HG03521 (cell line): ENCODE results near the gene LRRC49.
A peak's percentile ranks its signal among the peaks of the same experiment; 100 is the strongest.
"Not testable (repeated sequence)": the region's sequence is repeated elsewhere in the genome, so short reads cannot be mapped to it uniquely, and the experiment has no call there.

ENCODE experiments used
- ATAC-seq: cut with Tn5 transposase; IDR thresholded peaks from one replicate; pipeline ENCODE4 v1.9.1; 2021; ENCODE audit warnings: mild to moderate bottlenecking, moderate library complexity; ENCODE audit not compliant: unreplicated experiment

The LRRC49 gene, protein sequence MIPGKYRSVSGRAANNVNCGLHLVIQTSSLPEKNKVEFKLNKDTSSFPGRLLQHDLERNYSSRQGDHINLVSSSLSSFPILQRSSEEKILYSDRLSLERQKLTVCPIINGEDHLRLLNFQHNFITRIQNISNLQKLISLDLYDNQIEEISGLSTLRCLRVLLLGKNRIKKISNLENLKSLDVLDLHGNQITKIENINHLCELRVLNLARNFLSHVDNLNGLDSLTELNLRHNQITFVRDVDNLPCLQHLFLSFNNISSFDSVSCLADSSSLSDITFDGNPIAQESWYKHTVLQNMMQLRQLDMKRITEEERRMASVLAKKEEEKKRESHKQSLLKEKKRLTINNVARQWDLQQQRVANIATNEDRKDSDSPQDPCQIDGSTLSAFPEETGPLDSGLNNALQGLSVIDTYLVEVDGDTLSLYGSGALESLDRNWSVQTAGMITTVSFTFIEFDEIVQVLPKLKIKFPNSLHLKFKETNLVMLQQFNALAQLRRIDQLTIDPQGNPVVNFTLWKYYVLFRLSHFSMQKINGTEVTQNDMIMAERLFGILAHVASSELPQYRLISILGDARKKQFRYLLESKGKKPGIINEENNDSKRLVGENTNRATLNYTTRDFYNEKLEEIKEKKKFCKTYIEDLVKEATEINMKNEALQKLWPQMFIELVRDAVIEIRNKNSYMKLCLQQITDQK

DNA sequence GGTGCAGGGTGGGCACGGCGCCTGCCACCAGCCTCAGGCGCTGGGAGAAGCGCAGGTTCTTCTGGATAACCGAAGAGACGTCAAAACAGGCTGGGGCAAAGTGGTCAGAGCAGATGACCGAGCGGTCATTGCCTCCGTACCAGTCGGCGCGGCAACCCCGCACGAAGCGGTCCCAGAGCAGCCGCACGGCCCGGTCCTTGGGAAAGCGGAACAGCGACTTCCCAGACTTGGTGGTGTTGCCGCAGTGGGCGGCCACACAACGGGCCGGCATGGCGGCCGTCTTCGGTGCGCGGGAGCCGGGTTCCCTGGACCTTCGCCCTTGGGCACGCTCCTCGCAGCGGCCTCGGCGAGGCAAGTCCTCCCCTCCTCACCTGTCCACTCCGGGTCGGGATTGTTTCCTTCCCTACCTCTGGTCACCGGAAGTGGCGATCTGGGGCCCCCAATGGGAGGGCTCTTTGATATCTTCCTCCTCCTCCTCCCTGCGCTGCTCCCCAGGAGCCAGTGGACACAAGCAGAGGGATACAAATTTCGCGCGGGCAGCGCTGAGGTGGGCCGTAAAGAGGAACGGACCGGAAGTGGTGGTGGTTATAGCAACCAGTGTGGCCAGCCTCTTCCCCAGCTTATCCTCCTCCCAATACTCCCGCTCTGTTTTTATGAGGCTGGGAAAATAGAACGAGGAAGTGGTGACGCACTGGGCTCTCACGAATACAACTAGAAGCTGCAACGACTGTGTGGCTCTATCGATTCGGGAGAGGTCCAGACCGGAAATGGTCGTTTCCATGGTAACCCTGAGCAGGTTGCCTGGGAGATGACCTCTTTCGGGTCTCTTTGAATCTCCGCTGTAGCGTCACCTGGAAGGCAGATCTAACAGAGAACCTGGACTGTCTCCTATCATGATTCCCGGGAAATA, at the start of gene LRRC49, which contains the start of gene THAP10:
TSS of gene LRRC49 (plus strand) at position 825 of the 910 bp plus-strand sequence. CDS start at position 894, 69 bp downstream.
TSS of gene THAP10 (minus strand) at position 432 of the 910 bp plus-strand sequence. CDS start at position 271, 161 bp downstream.
- ATAC-seq: peak; percentile 79

- no peak for ATAC-seq
Measured at GRCh38 chr15:70845602-70846360, 46.8 kb upstream of the LRRC49 start.

DNA sequence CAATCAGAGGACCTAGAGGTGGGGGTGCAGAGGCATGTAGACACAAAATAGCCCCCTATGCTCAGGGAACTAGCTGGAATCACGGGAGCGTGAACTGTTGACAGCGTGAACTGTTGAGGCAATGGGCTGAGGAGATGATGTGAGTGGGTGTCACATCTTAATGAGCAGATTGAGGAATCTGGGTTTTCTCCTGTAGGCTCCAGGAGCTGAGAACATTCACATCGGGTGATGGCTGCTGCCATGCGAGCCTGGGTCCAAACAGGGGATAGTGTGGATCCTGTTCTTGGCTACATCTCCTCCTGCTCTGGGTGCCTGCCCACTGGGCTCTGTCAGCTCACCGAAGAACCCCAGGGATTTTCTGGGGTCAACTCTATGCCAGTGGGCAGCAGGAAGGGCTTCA, 40.7 kb upstream of the LRRC49 start:
- ATAC-seq: no peak

- ATAC-seq: no peak
Measured at GRCh38 chr15:70852501-70853317, 39.9 kb upstream of the LRRC49 start.

DNA sequence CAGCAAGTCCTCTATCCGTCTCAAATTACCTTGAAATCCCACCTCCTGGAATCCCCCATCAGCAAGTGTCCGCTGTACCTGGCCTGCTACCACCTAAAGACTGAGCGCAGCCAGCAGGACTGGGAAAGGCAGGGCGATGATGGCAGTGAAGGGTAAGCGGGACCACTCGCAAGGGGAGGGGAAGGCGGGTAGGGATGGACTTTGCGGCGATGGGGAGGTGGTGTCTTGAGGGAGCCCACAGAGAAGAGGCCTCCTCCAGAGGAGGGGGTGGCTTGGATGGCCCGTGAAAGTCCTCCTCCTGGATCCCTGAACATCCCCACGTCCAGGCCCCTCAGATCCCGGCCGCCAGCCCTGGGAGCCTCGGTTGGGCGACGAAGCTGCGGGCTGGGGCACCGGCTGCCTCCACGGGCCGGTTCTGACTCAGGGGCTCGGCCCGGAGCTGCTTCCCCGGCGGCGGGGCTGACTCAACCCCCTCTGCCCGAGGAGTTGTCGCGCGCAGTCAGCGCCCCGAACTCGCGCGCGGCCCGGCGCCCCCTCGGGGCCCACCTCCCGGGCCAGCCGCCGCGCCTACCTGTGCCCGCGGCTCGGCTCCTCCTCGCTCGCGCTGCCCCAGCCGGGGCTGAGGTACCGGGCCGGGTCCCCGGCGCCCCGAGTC, 39.2 kb upstream of the LRRC49 start:
- ATAC-seq: no peak

GRCh38 chr15:70853973-70854665, 38.5 kb upstream of the LRRC49 start, which contains the start of gene LARP6:
Gene LARP6 (minus strand): TSS chr15:70854157. CDS start chr15:70854088, 69 bp downstream.
- ATAC-seq: no peak

DNA sequence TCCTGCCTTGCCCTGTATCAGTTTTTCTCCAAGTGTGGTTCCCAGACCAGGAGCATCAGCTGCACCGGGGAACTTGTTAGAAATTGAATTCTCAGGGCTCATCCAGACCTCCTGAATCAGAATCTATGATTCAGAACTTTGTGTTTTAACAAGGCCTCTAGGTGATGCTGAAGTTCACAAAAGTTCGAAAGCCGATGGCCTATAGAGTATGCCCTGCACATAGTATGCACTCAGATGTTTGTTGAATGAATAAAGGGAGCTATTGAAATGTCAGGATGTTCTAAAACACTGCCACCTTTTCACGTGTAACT, 38.0 kb upstream of the LRRC49 start:
- no peak for ATAC-seq

- no peak for ATAC-seq
Measured at GRCh38 chr15:70855764-70856163, 36.9 kb upstream of the LRRC49 start.

DNA sequence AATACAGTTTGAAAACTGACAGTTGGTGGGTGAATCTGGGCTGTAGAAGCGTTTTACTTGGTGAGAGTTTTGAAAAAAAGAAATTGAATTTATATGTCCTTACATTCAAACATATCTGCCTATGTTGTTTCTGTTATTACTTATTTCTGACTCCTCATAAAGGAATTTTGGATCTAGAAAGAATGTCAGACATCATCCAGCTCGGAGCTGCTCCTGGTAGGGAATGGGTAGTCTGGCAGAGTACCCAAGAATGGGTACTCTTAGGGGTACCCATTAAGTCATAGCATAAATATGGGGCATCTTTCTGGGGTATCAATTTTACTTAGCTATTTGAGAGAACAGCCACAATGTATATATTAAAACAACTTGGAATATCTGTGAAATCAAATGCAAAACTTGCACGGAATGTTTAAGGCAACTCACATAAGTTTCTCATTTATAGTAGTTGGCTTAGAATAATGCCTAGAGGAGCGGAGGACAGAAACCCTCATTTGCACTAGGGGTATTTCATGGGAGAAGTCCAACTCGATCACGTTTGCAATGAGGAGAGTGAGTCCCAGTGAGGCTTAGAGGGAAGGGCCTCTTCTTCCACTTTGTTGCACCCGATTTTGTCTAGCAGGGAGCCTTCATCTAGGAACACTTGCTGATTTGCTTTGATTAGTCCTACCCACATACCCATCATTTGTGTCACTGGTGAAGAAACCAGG, 36.3 kb upstream of the LRRC49 start:
- ATAC-seq: no peak

DNA sequence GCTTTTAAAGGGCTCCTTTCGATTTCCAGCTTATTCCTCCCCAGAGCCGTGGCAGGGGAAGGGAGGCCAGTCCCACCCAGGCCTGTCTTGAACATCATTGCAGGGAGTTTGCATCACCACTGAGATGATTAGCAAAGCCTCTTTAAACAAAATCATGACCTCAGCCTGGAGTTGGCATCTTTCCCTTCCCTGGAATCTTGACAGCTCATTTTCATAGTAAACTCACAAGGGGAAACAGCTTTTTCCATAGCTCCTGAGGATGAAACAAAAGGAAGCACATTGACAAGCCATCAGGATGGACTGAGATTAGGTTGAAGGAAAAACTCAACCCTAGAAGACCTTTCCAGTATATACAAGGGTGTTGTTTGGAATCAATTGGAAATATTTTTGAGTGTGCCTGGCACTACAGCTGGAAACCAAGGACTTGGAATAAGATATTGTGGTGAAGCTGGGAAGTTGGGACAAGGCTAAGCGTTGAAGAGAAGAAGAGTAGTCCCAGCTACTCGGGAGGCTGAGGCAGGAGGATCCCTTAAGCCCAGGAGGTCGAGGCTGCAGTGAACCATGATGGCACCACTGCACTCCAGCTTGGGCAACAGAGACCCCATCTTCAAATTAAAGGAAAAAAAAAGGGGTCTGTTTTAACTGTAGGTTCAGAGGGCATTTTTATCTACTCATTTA, 35.6 kb upstream of the LRRC49 start:
- ATAC-seq: no peak

- ATAC-seq: no peak
Measured at GRCh38 chr15:70857562-70858285, 34.9 kb upstream of the LRRC49 start.

DNA sequence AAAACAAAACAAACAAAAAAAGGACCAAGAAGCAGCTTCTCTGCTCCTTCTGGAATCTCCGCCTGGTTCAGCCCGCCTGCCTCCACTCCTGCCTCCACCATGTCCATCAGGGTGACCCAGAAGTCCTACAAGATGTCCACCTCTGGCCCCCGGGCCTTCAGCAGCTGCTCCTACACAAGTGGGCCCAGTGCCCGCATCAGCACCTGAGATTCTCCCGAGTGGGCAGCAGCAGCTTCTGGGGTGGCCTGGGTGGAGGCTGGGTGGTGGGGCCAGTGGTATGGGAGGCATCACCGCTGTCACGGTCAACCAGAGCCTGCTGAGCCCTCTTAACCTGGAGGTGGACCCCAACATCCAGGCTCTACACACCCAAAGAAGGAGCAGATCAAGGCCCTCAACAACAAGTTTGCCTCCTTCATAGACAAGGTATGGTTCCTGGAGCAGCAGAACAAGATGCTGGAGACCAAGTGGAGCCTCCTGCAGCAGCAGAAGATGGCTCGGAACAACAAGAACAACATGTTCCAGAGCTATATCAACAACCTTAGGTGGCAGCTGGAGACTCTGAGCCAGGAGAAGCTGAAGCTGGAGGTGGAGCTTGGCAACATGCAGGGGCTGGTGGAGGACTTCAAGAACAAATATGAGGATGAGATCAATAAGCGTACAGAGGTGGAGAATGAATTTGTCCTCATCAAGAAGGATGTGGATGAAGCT, 33.9 kb upstream of the LRRC49 start:
- not testable (repeated sequence) for ATAC-seq

GRCh38 chr15:70859322-70859908, 33.2 kb upstream of the LRRC49 start:
- no peak for ATAC-seq

GRCh38 chr15:70859998-70860397, 32.6 kb upstream of the LRRC49 start:
- no peak for ATAC-seq

- ATAC-seq: no peak
Measured at GRCh38 chr15:70863450-70864218, 29.0 kb upstream of the LRRC49 start.
